Ascending aorta (tissue), 2 donors: ENCODE data around the gene NCLN. TPM values are rescaled to one million over a fixed set of nuclear protein-coding genes. Genes with fewer than 3 reads are reported as not detected.
"Not testable (repeated sequence)": the region's sequence is repeated elsewhere in the genome, so short reads cannot be mapped to it uniquely, and the experiment has no call there.

Source experiments
- DNase-seq, 2 donors: peaks; one replicate each; pipeline ENCODE4 v3.0.0-alpha.2; 2019; ENCODE audit warnings: low spot score in 2 of 2
- H3K27ac ChIP-seq, 2 donors: fragments of 200-600 bp; sonication (generic); one replicate each; pipeline ENCODE4 v1.5.1; 2016 to 2017; ENCODE audit warnings: mild to moderate bottlenecking in 1 of 2
- H3K27me3 ChIP-seq: fragments of 200-600 bp; sonication (generic); one replicate; pipeline ENCODE4 v1.5.1; 2017
- H3K36me3 ChIP-seq, 2 donors: fragments of 200-600 bp; sonication (generic); one replicate each; pipeline ENCODE4 v1.5.1; 2016
- H3K4me1 ChIP-seq, 2 donors: fragments of 200-600 bp; sonication (generic); one replicate each; pipeline ENCODE4 v1.5.1; 2016 to 2017; ENCODE audit warnings: mild to moderate bottlenecking in 1 of 2
- H3K4me3 ChIP-seq, 2 donors: fragments of 200-600 bp; sonication (generic); one replicate each; pipeline ENCODE4 v1.5.1; 2016 to 2017; ENCODE audit warnings: mild to moderate bottlenecking in 1 of 2
- H3K9me3 ChIP-seq, 2 donors: fragments of 200-600 bp; sonication (generic); one replicate each; pipeline ENCODE4 v1.5.1; 2016
- CTCF ChIP-seq, 3 experiments: fragments of 200-600 bp in 2 of 3; fragments of 450-650 bp in 1 of 3; sonication (generic) in 2 of 3; IDR thresholded peaks; one replicate each; pipeline ENCODE4 v1.5.1; 2016 to 2019; ENCODE audit warnings: antibody characterized with exemption in 3 of 3, mild to moderate bottlenecking in 1 of 3, moderate library complexity in 1 of 3
- intact Hi-C: fragments of 100-400 bp; cut with DNase I; formaldehyde crosslinking; loops from one replicate; pipeline ENCODE4 v1.15.1; 2023
- total RNA-seq: library from RNA; depleted of rRNA; stranded (reverse); fragments of >200 nt; gene quantifications from one replicate; pipeline ENCODE4 v1.1.0, GENCODE V29; 2016

Gene NCLN
- total RNA-seq, 1 donor from 2014 or later, result 118 TPM

DNA sequence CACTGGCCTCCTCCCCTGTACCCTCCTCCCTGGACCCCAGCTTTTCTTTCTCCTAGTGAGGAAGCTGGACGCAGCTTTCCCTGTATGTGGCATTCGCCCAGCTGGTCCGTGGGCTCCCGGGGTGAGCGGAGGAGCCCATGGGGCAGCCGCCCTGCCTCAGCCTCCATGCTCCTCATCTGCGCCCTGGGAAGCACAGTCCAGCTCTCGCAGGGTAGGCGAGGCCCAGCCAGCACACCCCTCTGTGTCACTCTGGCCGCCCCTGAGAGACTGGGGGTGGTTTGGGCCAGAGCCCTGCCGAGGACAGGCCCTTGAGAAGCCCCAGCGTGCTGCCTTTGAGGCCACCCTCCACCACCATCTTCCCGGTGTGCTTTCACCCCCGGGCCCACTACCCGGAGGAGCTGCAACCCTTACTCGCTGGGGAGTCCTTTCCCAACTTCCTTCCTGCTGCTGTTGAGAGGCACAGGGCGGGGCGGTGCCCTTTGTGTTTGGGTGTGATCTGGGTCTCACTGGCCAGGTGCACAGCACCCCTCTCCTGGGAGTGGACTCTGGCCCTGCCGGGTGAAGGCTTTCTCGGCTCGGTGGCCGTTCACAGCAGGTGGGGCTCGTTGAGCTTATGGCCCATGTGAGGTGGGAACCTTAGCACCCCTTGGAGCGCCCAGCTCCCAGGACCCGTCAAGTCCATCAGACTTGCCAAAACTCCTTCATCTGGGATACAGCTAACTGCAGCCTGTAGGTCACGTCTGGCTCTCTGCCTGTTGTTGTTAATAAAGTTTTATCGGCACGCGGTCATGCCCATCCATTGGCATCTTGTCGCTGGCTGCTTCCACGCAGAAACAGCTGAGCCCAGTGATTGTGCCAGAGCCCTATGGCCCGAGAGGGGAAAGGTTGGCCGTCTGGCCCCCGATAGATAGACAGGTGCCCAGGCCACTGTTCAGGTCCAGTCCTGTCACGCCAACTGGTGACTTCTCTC lies 3.2 kb downstream of the NCLN start:
- peaks cover 0 to 15% of the 10 kb centered on the region in 2 donors for H3K36me3 ChIP-seq
- H3K4me1 ChIP-seq, result peaks cover 13 to 16% of the 10 kb centered on the region in 2 donors
- intact Hi-C loops, result no loop called here
- no peaks in the 10 kb centered on the region for H3K27me3 ChIP-seq
- no peak for DNase-seq
- TF ChIP-seq CTCF (IDR thresholded peaks at IDR 0.05), result no peak
- H3K4me3 ChIP-seq, result no peak overlapping the region
- H3K9me3 ChIP-seq, result no peaks in the 10 kb centered on the region
- no peak overlapping the region for H3K27ac ChIP-seq

GRCh38 chr19:3189702-3190469 lies 4.2 kb downstream of the NCLN start:
- Histone ChIP-seq H3K36me3 (peaks cover 0 to 24% of the 10 kb centered on the region in 2 donors), H3K27ac (no peak overlapping the region), H3K4me3 (no peak overlapping the region), H3K27me3 (no peaks in the 10 kb centered on the region), H3K4me1 (peaks cover 13 to 16% of the 10 kb centered on the region in 2 donors), H3K9me3 (no peaks in the 10 kb centered on the region)
- intact Hi-C loops, result no loop called here
- TF ChIP-seq CTCF (IDR thresholded peaks at IDR 0.05), result no peak
- no peak for DNase-seq

GRCh38 chr19:3190470-3190770 lies 4.7 kb downstream of the NCLN start:
- Histone ChIP-seq H3K36me3 (peaks cover 0 to 25% of the 10 kb centered on the region in 2 donors), H3K27me3 (no peaks in the 10 kb centered on the region), H3K4me1 (peaks cover 13 to 16% of the 10 kb centered on the region in 2 donors), H3K9me3 (no peaks in the 10 kb centered on the region), H3K4me3 (no peak overlapping the region), H3K27ac (no peak overlapping the region)
- intact Hi-C loops, result no loop called here
- no peak for TF ChIP-seq CTCF (IDR thresholded peaks at IDR 0.05)
- DNase-seq, result no peak

DNA sequence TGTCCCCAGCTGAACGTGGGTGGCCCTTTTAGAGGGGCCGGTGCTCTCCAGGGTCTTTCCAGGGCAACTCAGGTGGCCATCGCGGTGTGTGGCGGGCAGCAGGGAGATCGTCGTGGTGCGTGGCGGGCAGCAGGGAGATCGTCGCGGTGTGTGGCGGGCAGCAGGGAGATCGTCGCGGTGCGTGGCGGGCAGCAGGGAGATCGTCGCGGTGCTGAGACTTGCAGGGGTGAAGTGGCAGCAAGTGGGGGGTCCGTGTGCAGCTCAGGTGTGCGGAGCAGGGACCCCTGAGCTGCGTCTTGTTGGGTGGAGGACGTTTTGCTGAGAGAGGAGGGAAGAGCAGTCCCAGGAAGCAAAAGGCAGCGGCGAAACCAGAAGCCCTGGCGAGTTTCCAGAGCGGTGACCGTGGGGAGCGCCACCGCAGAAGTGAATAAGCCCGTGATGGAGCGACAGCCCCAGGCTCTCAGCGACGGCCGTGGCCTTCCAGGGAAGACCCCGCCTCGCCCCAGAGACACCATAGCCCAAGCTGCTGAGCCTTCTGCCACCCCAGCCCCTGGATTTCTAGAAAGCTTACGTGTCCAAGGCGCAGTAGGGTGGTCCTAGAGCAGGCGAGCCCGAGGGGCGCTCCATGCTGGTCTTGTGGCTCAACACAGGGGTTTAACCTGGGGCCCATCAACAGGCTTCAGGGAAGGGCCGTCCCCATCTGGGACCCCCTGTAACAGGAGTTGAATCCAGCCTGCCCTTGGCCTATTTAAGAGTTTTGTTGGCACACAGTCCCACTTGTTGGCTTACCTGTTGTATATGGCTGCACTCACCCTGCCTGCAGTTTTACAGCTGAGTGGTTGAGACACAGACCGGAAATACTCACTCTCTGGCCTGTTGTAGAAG lies 5.4 kb downstream of the NCLN start:
- peaks cover 10 to 16% of the 10 kb centered on the region in 2 donors for H3K4me1 ChIP-seq
- peaks cover 5 to 32% of the 10 kb centered on the region in 2 donors for H3K36me3 ChIP-seq
- no peak for DNase-seq
- H3K4me3 ChIP-seq, result no peak overlapping the region
- H3K27me3 ChIP-seq, result no peaks in the 10 kb centered on the region
- TF ChIP-seq CTCF (IDR thresholded peaks at IDR 0.05), result no peak
- intact Hi-C loops, result no loop called here
- no peak overlapping the region for H3K27ac ChIP-seq
- no peaks in the 10 kb centered on the region for H3K9me3 ChIP-seq

DNA sequence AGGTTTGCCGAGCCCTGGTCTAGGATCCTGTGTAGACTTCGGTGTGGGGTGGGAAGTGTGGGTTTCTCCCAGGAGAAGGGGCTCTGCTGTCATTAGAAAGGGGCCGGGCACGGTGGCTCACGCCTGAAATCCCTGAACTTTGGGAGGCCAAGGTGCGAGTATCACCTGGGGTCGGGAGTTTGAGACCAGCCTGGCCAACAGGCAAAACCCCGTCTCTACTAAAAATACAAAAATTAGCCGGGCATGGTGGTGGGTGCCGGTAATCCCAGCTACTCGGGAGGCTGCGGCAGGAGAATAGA lies 6.0 kb downstream of the NCLN start:
- DNase-seq, H3K27ac ChIP-seq, H3K27me3 ChIP-seq, H3K9me3 ChIP-seq, H3K4me3 ChIP-seq, intact Hi-C loops: not testable (repeated sequence)
- Histone ChIP-seq H3K36me3 (peaks cover 5 to 38% of the 10 kb centered on the region in 2 donors), H3K4me1 (peaks cover 5 to 10% of the 10 kb centered on the region in 2 donors)
